ENCODE results near the gene NOXO1.

NOXO1 gene

GRCh38 chr16:1998360-1998835, 17.1 kb upstream of the NOXO1 start:
- no peak for DNase-seq (ENCODE audit: low read depth in 2 of 2, low spot score in 1 of 2)

- DNase-seq (ENCODE audit: low read depth in 2 of 2, low spot score in 1 of 2): no peak
Measured at GRCh38 chr16:1997494-1998359, 16.5 kb upstream of the NOXO1 start.

- no peak for DNase-seq (ENCODE audit: low read depth in 2 of 2, low spot score in 1 of 2)
Measured at GRCh38 chr16:1993731-1994131, 12.5 kb upstream of the NOXO1 start.

- DNase-seq (ENCODE audit: low read depth in 2 of 2, low spot score in 1 of 2): no peak
Measured at GRCh38 chr16:1992704-1993317, 11.5 kb upstream of the NOXO1 start.

- peak; percentile 96 to 97 for DNase-seq (ENCODE audit: low read depth in 2 of 2, low spot score in 1 of 2)
Measured at GRCh38 chr16:1991948-1992703, 10.9 kb upstream of the NOXO1 start.

GRCh38 chr16:1991588-1991947, 10.3 kb upstream of the NOXO1 start:
- no peak for DNase-seq (ENCODE audit: low read depth in 2 of 2, low spot score in 1 of 2)

GRCh38 chr16:1991135-1991551, 9.9 kb upstream of the NOXO1 start:
- DNase-seq (ENCODE audit: low read depth in 2 of 2, low spot score in 1 of 2): peak in 1 of 2 donors; percentile 28

- DNase-seq (ENCODE audit: low read depth in 2 of 2, low spot score in 1 of 2): no peak
Measured at GRCh38 chr16:1990351-1991134, 9.3 kb upstream of the NOXO1 start.

- DNase-seq (ENCODE audit: low read depth in 2 of 2, low spot score in 1 of 2): no peak
Measured at GRCh38 chr16:1990101-1990350, 8.8 kb upstream of the NOXO1 start.

GRCh38 chr16:1989209-1990100, 8.2 kb upstream of the NOXO1 start, which contains the start of gene SYNGR3:
SYNGR3 (plus strand) TSS chr16:1989970; CDS start chr16:1990103, 133 bp downstream.
- DNase-seq (ENCODE audit: low read depth in 2 of 2, low spot score in 1 of 2): no peak

- no peak for DNase-seq (ENCODE audit: low read depth in 2 of 2, low spot score in 1 of 2)
Measured at GRCh38 chr16:1987198-1987597, 5.9 kb upstream of the NOXO1 start.

- DNase-seq (ENCODE audit: low read depth in 2 of 2, low spot score in 1 of 2): no peak
Measured at GRCh38 chr16:1985466-1986150, 4.3 kb upstream of the NOXO1 start.

- DNase-seq (ENCODE audit: low read depth in 2 of 2, low spot score in 1 of 2): no peak
Measured at GRCh38 chr16:1984347-1985225, 3.3 kb upstream of the NOXO1 start.

GRCh38 chr16:1983544-1984346, 2.5 kb upstream of the NOXO1 start, which contains the start of gene GFER:
GFER (plus strand) TSS chr16:1984193; CDS start chr16:1984219, 26 bp downstream.
- DNase-seq (ENCODE audit: low read depth in 2 of 2, low spot score in 1 of 2): no peak

- DNase-seq (ENCODE audit: low read depth in 2 of 2, low spot score in 1 of 2): no peak
Measured at GRCh38 chr16:1982991-1983543, 1.8 kb upstream of the NOXO1 start.

- DNase-seq (ENCODE audit: low read depth in 2 of 2, low spot score in 1 of 2): no peak
Measured at GRCh38 chr16:1982013-1982433, 754 bp upstream of the NOXO1 start.

- DNase-seq (ENCODE audit: low read depth in 2 of 2, low spot score in 1 of 2): no peak
Measured at GRCh38 chr16:1980770-1981087, 540 bp downstream of the NOXO1 start.
